Endothelial cell of umbilical vein (primary cell): ENCODE measurements around the gene NOTCH1. TPM values are rescaled to one million over a fixed set of nuclear protein-coding genes. Genes with fewer than 3 reads are reported as not detected.

Experiments used
- BruUV-seq: library from RNA; stranded (reverse); fragments of 400-500 nt; replicated peaks from 2 replicates; lab custom pipeline; 2021; lab: Mats Ljungman, UMichigan
- CTCF ChIA-PET: fragments of 300-600, 350-600 bp; sonication (Branson Sonifier 250); formaldehyde crosslinking; loops from one replicate; lab custom pipeline; 2021; ENCODE audit warnings: antibody characterized with exemption, inconsistent platforms; lab: Charles Lee
- POLR2A ChIA-PET: fragments of 300-600, 350-600 bp; sonication (Branson Sonifier 250); formaldehyde crosslinking; loops from one replicate; lab custom pipeline; 2021; ENCODE audit warnings: antibody characterized with exemption, inconsistent platforms; lab: Charles Lee
- DNase-seq: peaks from one replicate; pipeline ENCODE4 v3.0.0-alpha.2; 2011; ENCODE audit warnings: low read depth, low spot score
- FAIRE-seq: peaks from 2 replicates; lab custom pipeline; 2011; peaks lifted over from hg19 to GRCh38; lab: Jason Lieb, UNC
- H2AFZ ChIP-seq: 2 replicates; pipeline ENCODE4 v1.6.0; 2012; ENCODE audit warnings: low read depth, low read length, control low read depth, inconsistent platforms
- H3K27ac ChIP-seq: 2 replicates; pipeline ENCODE4 v1.5.1; 2011; ENCODE audit warnings: low read depth, mild to moderate bottlenecking, control low read depth, low read length, moderate library complexity; ENCODE audit not compliant: insufficient read depth
- H3K27me3 ChIP-seq, 2 experiments: 2 replicates each; pipeline versions ENCODE4 v1.6.0 to v1.6.1; 2011; ENCODE audit warnings: low read length in 2 of 2, mixed read lengths in 1 of 2; ENCODE audit not compliant: control insufficient read depth in 2 of 2, insufficient read depth in 2 of 2
- H3K36me3 ChIP-seq, 2 experiments: 2 replicates in 1 of 2; 3 replicates in 1 of 2; pipeline ENCODE4 v1.5.1; 2011; ENCODE audit warnings: low read length in 2 of 2, mild to moderate bottlenecking in 1 of 2, moderate library complexity in 1 of 2; ENCODE audit not compliant: control insufficient read depth in 2 of 2, insufficient read depth in 2 of 2; ENCODE audit errors: extremely low read depth in 1 of 2
- H3K4me1 ChIP-seq: 3 replicates; pipeline ENCODE4 v1.5.1; 2011; ENCODE audit warnings: mild to moderate bottlenecking, low read length; ENCODE audit not compliant: control insufficient read depth, insufficient read depth; ENCODE audit errors: extremely low read depth
- H3K4me2 ChIP-seq: 2 replicates; pipeline ENCODE4 v1.6.1; 2011; ENCODE audit warnings: low read length, control low read depth, mixed read lengths; ENCODE audit not compliant: insufficient read depth
- H3K4me3 ChIP-seq, 3 experiments: fragments of 200-600 bp in 1 of 3; sonication (generic), shearing (Covaris generic) in 1 of 3; replicated peaks in 1 of 3; 2 replicates each; pipeline ENCODE4 v1.5.1; 2011 to 2016; ENCODE audit warnings: control low read depth in 3 of 3, low read length in 3 of 3, mild to moderate bottlenecking in 2 of 3, inconsistent platforms in 1 of 3, low read depth in 1 of 3, moderate library complexity in 1 of 3; ENCODE audit not compliant: insufficient read depth in 1 of 3
- H3K79me2 ChIP-seq: 2 replicates; pipeline ENCODE4 v1.6.0; 2012; ENCODE audit warnings: low read length, inconsistent platforms; ENCODE audit not compliant: control insufficient read depth, insufficient read depth
- H3K9ac ChIP-seq: replicated peaks from 2 replicates; pipeline ENCODE3; 2011; ENCODE audit warnings: low read length, control low read depth; ENCODE audit not compliant: insufficient read depth; ENCODE audit errors: extremely low read depth
- H3K9me1 ChIP-seq: replicated peaks from 3 replicates; pipeline ENCODE4 v1.6.0; 2011; ENCODE audit warnings: mild to moderate bottlenecking, low read length; ENCODE audit not compliant: control insufficient read depth, insufficient read depth; ENCODE audit errors: extremely low read depth
- H3K9me3 ChIP-seq: replicated peaks from 2 replicates; pipeline ENCODE4 v1.5.1; 2012; ENCODE audit warnings: low read length, inconsistent platforms; ENCODE audit not compliant: control insufficient read depth, insufficient read depth
- H4K20me1 ChIP-seq: replicated peaks from 2 replicates; pipeline ENCODE3; 2011; ENCODE audit warnings: mild to moderate bottlenecking, low read length; ENCODE audit not compliant: control insufficient read depth, insufficient read depth; ENCODE audit errors: extremely low read depth
- EZH2 ChIP-seq: IDR thresholded peaks from 2 replicates; pipeline ENCODE4 v1.6.1; 2012; ENCODE audit warnings: borderline replicate concordance, low read depth, mild to moderate bottlenecking, moderate library complexity, low read length, inconsistent platforms; ENCODE audit not compliant: severe bottlenecking
- GATA2 ChIP-seq: IDR thresholded peaks from 2 replicates; pipeline ENCODE4 v1.7.0; 2011; ENCODE audit warnings: low read depth, mild to moderate bottlenecking, moderate library complexity, mixed read lengths, low read length; ENCODE audit not compliant: insufficient read length, insufficient read depth
- JUN ChIP-seq: IDR thresholded peaks from 2 replicates; pipeline ENCODE4 v1.6.1; 2011; ENCODE audit warnings: borderline replicate concordance, low read depth; ENCODE audit not compliant: insufficient read length, insufficient read depth
- MYC ChIP-seq: IDR thresholded peaks from one replicate; pipeline ENCODE4 v1.6.1; 2011; ENCODE audit warnings: mild to moderate bottlenecking, low read depth, low read length
- POLR2A ChIP-seq: IDR thresholded peaks from 2 replicates; pipeline ENCODE4 v1.6.1; 2012; ENCODE audit warnings: low read depth, mild to moderate bottlenecking, control low read depth, low read length
- dilution Hi-C: fragments of 300-500 bp; cut with MboI; formaldehyde crosslinking; loops from one replicate; pipeline ENCODE4 v1.15.0; 2019; ENCODE audit warnings: low sequenced_read_pairs; ENCODE audit not compliant: extremely low pct_ligation_motif_present
- intact Hi-C: fragments of 100-400 bp; cut with micrococcal nuclease; formaldehyde crosslinking; loops from one replicate; pipeline ENCODE4 v1.10.0; 2022
- polyA plus RNA-seq, 4 experiments: library from polyadenylated mRNA; depleted of rRNA in 3 of 4; stranded (reverse) in 3 of 4; unstranded in 1 of 4; fragments of >200 nt; gene quantifications; 2 replicates each; pipeline versions ENCODE4 v1.2.1 to v1.2.3, GENCODE V29; 2011 to 2012; ENCODE audit warnings: missing spikeins in 1 of 4
- total RNA-seq: library from RNA; stranded (reverse); gene quantifications from 2 replicates; pipeline ENCODE4 v1.2.3, GENCODE V29; 2021
- TF ChIP-seq, protein P1 (sequence below): IDR thresholded peaks from 2 replicates; pipeline ENCODE4 v1.6.1; 2011; ENCODE audit not compliant: insufficient read depth, insufficient read length

Gene NOTCH1
- total and polyA plus RNA-seq, 2 donors (not counting 3 experiments of a cell fraction or from before 2014, with no cell fraction given) = 31.7 to 153 TPM

DNA sequence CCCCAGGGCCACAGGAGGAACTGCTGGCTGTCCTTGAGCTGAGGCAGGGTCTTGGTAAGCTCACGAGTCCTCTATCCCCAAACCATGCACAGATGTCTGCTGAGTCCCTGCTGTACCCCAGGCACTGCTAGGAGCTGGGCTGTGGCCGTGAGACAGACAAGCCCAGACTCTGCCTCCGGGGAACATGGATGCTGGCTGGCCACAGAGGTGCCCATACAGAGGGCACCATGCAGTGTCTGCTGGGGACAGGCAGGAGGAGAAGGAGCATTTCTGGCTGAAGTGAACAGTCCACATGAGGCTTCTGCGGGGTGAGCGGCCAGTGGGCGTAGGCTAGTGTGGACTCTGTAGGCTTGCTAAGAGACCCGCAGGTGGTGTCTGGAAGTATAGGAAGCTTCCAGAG is 58.2 kb downstream of the NOTCH1 start:
- Histone ChIP-seq H2AFZ (no peak overlapping the region), H3K9me1 (no peaks in the 10 kb centered on the region), H3K9ac (no peak overlapping the region), H3K79me2 (no peaks in the 10 kb centered on the region), H3K4me2 (no peak overlapping the region), H3K27me3 (no peaks in the 10 kb centered on the region), H3K9me3 (no peaks in the 10 kb centered on the region), H3K4me1 (peaks cover 8% of the 10 kb centered on the region), H3K36me3 (no peaks in the 10 kb centered on the region), H3K4me3 (no peak overlapping the region), H4K20me1 (no peaks in the 10 kb centered on the region), H3K27ac (no peak overlapping the region)
- CTCF ChIA-PET = interaction anchor here (0.6 to 8.5 kb wide), 13 partner anchors 10 to 213 kb away, joined by 3 to 261 read pairs (median 5); partner anchors contain the start of gene NOTCH1
- dilution Hi-C loops (loop anchor here (10.0 kb wide), 1 partner anchor 67 kb away; no protein-coding TSS in a partner anchor), intact Hi-C loops (loop anchor here (1.0 kb wide), 1 partner anchor 138 kb away; no protein-coding TSS in a partner anchor)
- POLR2A ChIA-PET = interaction anchor here (1.9 kb wide), 1 partner anchor 138 kb away, joined by 4 read pairs; no protein-coding TSS in a partner anchor
- no peak for TF ChIP-seq POLR2A
- TF ChIP-seq JUN = no peak
- no peak for TF ChIP-seq MYC
- TF ChIP-seq, protein P1, sequence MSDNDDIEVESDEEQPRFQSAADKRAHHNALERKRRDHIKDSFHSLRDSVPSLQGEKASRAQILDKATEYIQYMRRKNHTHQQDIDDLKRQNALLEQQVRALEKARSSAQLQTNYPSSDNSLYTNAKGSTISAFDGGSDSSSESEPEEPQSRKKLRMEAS = no peak
- no peak for TF ChIP-seq EZH2
- TF ChIP-seq GATA2 = no peak
- no peak for FAIRE-seq
- BruUV-seq = no TSS peak
- no peak for DNase-seq
